ENCODE results near the gene IQCM.

DNA sequence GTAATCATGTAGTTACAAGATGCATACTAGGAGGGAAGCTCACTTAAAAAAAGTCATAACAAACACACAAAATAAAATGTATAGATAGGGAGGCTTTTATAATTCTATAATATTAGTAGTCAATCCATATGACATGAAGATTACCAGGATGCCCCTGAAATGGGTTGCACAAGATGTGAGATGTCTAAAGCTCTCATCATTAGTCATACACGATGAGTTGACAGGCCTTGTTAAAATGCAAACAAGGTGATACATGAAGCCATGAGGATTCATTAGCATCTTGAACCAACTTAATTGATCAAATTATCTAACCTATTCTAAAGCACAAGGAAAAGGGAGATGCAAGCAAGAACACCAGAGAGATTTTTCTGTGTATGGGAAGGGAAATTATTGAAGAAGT is 470.2 kb downstream of the IQCM start:
- TF ChIP-seq NRF1 (IDR thresholded peaks at IDR 0.05; ENCODE audit: low read depth, low read length) = no peak
- TF ChIP-seq, protein P1, sequence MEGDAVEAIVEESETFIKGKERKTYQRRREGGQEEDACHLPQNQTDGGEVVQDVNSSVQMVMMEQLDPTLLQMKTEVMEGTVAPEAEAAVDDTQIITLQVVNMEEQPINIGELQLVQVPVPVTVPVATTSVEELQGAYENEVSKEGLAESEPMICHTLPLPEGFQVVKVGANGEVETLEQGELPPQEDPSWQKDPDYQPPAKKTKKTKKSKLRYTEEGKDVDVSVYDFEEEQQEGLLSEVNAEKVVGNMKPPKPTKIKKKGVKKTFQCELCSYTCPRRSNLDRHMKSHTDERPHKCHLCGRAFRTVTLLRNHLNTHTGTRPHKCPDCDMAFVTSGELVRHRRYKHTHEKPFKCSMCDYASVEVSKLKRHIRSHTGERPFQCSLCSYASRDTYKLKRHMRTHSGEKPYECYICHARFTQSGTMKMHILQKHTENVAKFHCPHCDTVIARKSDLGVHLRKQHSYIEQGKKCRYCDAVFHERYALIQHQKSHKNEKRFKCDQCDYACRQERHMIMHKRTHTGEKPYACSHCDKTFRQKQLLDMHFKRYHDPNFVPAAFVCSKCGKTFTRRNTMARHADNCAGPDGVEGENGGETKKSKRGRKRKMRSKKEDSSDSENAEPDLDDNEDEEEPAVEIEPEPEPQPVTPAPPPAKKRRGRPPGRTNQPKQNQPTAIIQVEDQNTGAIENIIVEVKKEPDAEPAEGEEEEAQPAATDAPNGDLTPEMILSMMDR (IDR thresholded peaks at IDR 0.05) = no peak
- no peak for TF ChIP-seq PBX3 (IDR thresholded peaks at IDR 0.05)
- TF ChIP-seq, protein P2, sequence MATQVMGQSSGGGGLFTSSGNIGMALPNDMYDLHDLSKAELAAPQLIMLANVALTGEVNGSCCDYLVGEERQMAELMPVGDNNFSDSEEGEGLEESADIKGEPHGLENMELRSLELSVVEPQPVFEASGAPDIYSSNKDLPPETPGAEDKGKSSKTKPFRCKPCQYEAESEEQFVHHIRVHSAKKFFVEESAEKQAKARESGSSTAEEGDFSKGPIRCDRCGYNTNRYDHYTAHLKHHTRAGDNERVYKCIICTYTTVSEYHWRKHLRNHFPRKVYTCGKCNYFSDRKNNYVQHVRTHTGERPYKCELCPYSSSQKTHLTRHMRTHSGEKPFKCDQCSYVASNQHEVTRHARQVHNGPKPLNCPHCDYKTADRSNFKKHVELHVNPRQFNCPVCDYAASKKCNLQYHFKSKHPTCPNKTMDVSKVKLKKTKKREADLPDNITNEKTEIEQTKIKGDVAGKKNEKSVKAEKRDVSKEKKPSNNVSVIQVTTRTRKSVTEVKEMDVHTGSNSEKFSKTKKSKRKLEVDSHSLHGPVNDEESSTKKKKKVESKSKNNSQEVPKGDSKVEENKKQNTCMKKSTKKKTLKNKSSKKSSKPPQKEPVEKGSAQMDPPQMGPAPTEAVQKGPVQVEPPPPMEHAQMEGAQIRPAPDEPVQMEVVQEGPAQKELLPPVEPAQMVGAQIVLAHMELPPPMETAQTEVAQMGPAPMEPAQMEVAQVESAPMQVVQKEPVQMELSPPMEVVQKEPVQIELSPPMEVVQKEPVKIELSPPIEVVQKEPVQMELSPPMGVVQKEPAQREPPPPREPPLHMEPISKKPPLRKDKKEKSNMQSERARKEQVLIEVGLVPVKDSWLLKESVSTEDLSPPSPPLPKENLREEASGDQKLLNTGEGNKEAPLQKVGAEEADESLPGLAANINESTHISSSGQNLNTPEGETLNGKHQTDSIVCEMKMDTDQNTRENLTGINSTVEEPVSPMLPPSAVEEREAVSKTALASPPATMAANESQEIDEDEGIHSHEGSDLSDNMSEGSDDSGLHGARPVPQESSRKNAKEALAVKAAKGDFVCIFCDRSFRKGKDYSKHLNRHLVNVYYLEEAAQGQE (IDR thresholded peaks at IDR 0.05; ENCODE audit: low read depth, low read length) = no peak
- no peak for TF ChIP-seq FOXM1 (IDR thresholded peaks at IDR 0.05; ENCODE audit: low read depth)
- no peak for TF ChIP-seq RFX5 (IDR thresholded peaks at IDR 0.05; ENCODE audit: low read length)
- no peak for TF ChIP-seq JUND (IDR thresholded peaks at IDR 0.05)
- no peak for TF ChIP-seq MXI1 (IDR thresholded peaks at IDR 0.05; ENCODE audit: low read depth, low read length)
- TF ChIP-seq GABPA (IDR thresholded peaks at IDR 0.05; ENCODE audit: low read depth) = no peak
- no peak for TF ChIP-seq EZH2phosphoT487 (IDR thresholded peaks at IDR 0.05; ENCODE audit: borderline replicate concordance, low read depth)
- TF ChIP-seq SMC3 (IDR thresholded peaks at IDR 0.05; ENCODE audit: low read depth, low read length) = no peak
- no peak for TF ChIP-seq USF1 (IDR thresholded peaks at IDR 0.05; ENCODE audit: borderline replicate concordance, low read depth)
- no peak for TF ChIP-seq YY1 (IDR thresholded peaks at IDR 0.05; ENCODE audit: low read depth)
- no peak for TF ChIP-seq CHD2 (IDR thresholded peaks at IDR 0.05; ENCODE audit: low read length, partially characterized antibody)

Data from SK-N-SH (cell line).